K562 (cell line): ENCODE results near the gene SRGAP3. TPM values are rescaled to one million over a fixed set of nuclear protein-coding genes. Genes with fewer than 3 reads are reported as not detected.

Experiments used
- ATAC-seq: fragments of 200-7000 bp; cut with Tn5 transposase; 3 replicates; pipeline ENCODE4 v1.9.1; 2020; ENCODE audit warnings: moderate library complexity
- BruUV-seq: library from RNA; stranded (reverse); fragments of 400-500 nt; replicated peaks from 2 replicates; lab custom pipeline; 2021; lab: Mats Ljungman, UMichigan
- CTCF ChIA-PET: fragments of 300-600 bp; formaldehyde crosslinking; extraction: SDS; loops from one replicate; lab custom pipeline; 2021; ENCODE audit warnings: low intra/inter-chr PET ratio; lab: Yijun Ruan, JAX
- POLR2A ChIA-PET: fragments of 300-600, 350-650 bp; sonication (Branson Sonifier 250); formaldehyde crosslinking; extraction: SDS; loops from one replicate; lab custom pipeline; 2021; ENCODE audit warnings: antibody characterized with exemption, inconsistent platforms; lab: Yijun Ruan, JAX
- DNase-seq, 4 experiments: peaks; one replicate each; pipeline versions ENCODE4 v3.0.0 to v3.0.0-alpha.2; 2011 to 2018; ENCODE audit warnings: low spot score in 3 of 4, mixed read lengths in 3 of 4; ENCODE audit errors: extremely low read depth in 1 of 4
- FAIRE-seq: peaks from 2 replicates; lab custom pipeline; 2011; peaks lifted over from hg19 to GRCh38; lab: Jason Lieb, UNC
- H2AFZ ChIP-seq: 2 replicates; pipeline ENCODE4 v1.6.0; 2011; ENCODE audit warnings: low read depth, low read length, control low read depth, inconsistent platforms
- H3K27ac ChIP-seq: fragments of 200-600 bp; 3 replicates; pipeline ENCODE4 v1.8.0; 2011; ENCODE audit warnings: low read depth, mild to moderate bottlenecking, control low read depth, inconsistent platforms, low read length, moderate library complexity, mixed read lengths; ENCODE audit errors: extremely low read depth
- H3K27me3 ChIP-seq, 2 experiments: fragments of 300-600 bp in 1 of 2; 2 replicates in 1 of 2; 3 replicates in 1 of 2; pipeline versions ENCODE4 v1.6.0 to v1.8.0; 2011; ENCODE audit warnings: inconsistent platforms in 2 of 2, low read length in 2 of 2, mild to moderate bottlenecking in 1 of 2, mixed read lengths in 1 of 2, moderate library complexity in 1 of 2; ENCODE audit not compliant: control insufficient read depth in 2 of 2, insufficient read depth in 2 of 2
- H3K36me3 ChIP-seq: fragments of 300-600 bp; 3 replicates; pipeline ENCODE4 v1.8.0; 2011; ENCODE audit warnings: mild to moderate bottlenecking, low read length, inconsistent platforms; ENCODE audit not compliant: control insufficient read depth, insufficient read depth
- H3K4me1 ChIP-seq, 2 experiments: fragments of 200-600 bp in 1 of 2; replicated peaks in 1 of 2; 2 replicates in 1 of 2; 3 replicates in 1 of 2; pipeline versions ENCODE4 v1.5.1 to v1.8.0; 2011; ENCODE audit warnings: inconsistent platforms in 2 of 2, low read length in 2 of 2, mild to moderate bottlenecking in 1 of 2, mixed read lengths in 1 of 2, moderate library complexity in 1 of 2; ENCODE audit not compliant: control insufficient read depth in 2 of 2, insufficient read depth in 2 of 2
- H3K4me2 ChIP-seq: 2 replicates; pipeline ENCODE4 v1.6.1; 2011; ENCODE audit warnings: low read length, control low read depth, inconsistent platforms, mixed read lengths; ENCODE audit not compliant: insufficient read depth
- H3K4me3 ChIP-seq: fragments of 200-600 bp; sonication (generic), shearing (Covaris generic); 2 replicates; pipeline ENCODE4 v1.5.1; 2016; ENCODE audit warnings: control low read depth, inconsistent platforms
- H3K79me2 ChIP-seq: fragments of 200-600 bp; 3 replicates; pipeline ENCODE4 v1.8.0; 2011; ENCODE audit warnings: low read length, inconsistent platforms; ENCODE audit not compliant: control insufficient read depth, insufficient read depth
- H3K9ac ChIP-seq, 2 experiments: 2 replicates each; pipeline versions ENCODE4 v1.6.0 to v1.6.1; 2011; ENCODE audit warnings: low read depth in 2 of 2, low read length in 2 of 2, control low read depth in 1 of 2, inconsistent platforms in 1 of 2, mild to moderate bottlenecking in 1 of 2, mixed read lengths in 1 of 2; ENCODE audit not compliant: insufficient read depth in 1 of 2
- H3K9me1 ChIP-seq: one replicate; pipeline ENCODE4 v1.6.0; 2011; ENCODE audit warnings: inconsistent platforms, mild to moderate bottlenecking, low read length, moderate library complexity; ENCODE audit not compliant: control insufficient read depth, insufficient read depth
- H3K9me3 ChIP-seq: replicated peaks from 2 replicates; pipeline ENCODE4 v1.5.1; 2011; ENCODE audit warnings: low read depth, low read length, inconsistent platforms; ENCODE audit not compliant: control insufficient read depth, insufficient read depth
- H4K20me1 ChIP-seq: replicated peaks from 2 replicates; pipeline ENCODE4 v1.6.1; 2011; ENCODE audit warnings: low read length, inconsistent platforms, mixed read lengths; ENCODE audit not compliant: control insufficient read depth, insufficient read depth
- ETV5 ChIP-seq: sonication (generic); formaldehyde crosslinking; IDR thresholded peaks from 2 replicates; pipeline ENCODE4 v1.4.0; 2020; ENCODE audit warnings: low read depth, mild to moderate bottlenecking, missing genetic modification reagents
- GATA2 ChIP-seq: sonication (generic); formaldehyde crosslinking; IDR thresholded peaks from 2 replicates; pipeline ENCODE4 v1.4.0; 2020; ENCODE audit warnings: mild to moderate bottlenecking, missing genetic modification reagents
- PML ChIP-seq: IDR thresholded peaks from 2 replicates; pipeline ENCODE4 v1.6.1; 2012; ENCODE audit warnings: low read length, inconsistent platforms
- RUNX1 ChIP-seq: sonication (generic); IDR thresholded peaks from 2 replicates; pipeline ENCODE4 v1.6.1; 2016; ENCODE audit warnings: antibody characterized with exemption, low read depth
- ZBTB49 ChIP-seq: sonication (generic); formaldehyde crosslinking; IDR thresholded peaks from 2 replicates; pipeline ENCODE4 v1.8.0; 2022; ENCODE audit warnings: missing genetic modification reagents, mild to moderate bottlenecking, borderline replicate concordance
- WGBS: fragments of 100-300 bp; shearing (Covaris generic); methylation state at CpG from one replicate; pipeline ENCODE4 v1.1.6; 2016; ENCODE audit warnings: low coverage, mixed read lengths; ENCODE audit not compliant: insufficient coverage; ENCODE audit errors: missing lambda C conversion rate; 5-methylcytosine and 5-hydroxymethylcytosine counted together
- in situ Hi-C: fragments of 300-500 bp; cut with MboI; formaldehyde crosslinking; loops from 4 replicates; pipeline ENCODE4 v1.15.0; 2018; ENCODE audit warnings: inconsistent platforms, mixed read lengths
- intact Hi-C: fragments of 100-400 bp; cut with micrococcal nuclease; formaldehyde crosslinking; loops from 2 replicates; pipeline ENCODE4 v1.14.2; 2022
- polyA plus RNA-seq, 8 experiments: library from polyadenylated mRNA; depleted of rRNA in 4 of 8; stranded (reverse) in 5 of 8; unstranded in 3 of 8; fragments of >200 nt; fragmentation: Nextera tagmentation in 2 of 8; fragmentation: Illumina TruSeq in 1 of 8; extraction: Ambion mirVana in 2 of 8; extraction: Trizol in 1 of 8; gene quantifications; 2 replicates each; pipeline versions ENCODE4 v1.2.1 to v1.2.3, GENCODE V29; 2011 to 2014; ENCODE audit warnings: inconsistent platforms in 1 of 8, missing spikeins in 1 of 8
- total RNA-seq, 7 experiments: library from RNA; depleted of rRNA in 6 of 7; stranded (reverse); fragments of >200 nt in 6 of 7; fragmentation: Illumina TruSeq in 2 of 7; extraction: Trizol in 2 of 7; gene quantifications; 2 replicates each; pipeline versions ENCODE4 v1.2.1 to v1.2.3, GENCODE V29; 2011 to 2021; ENCODE audit warnings: low replicate concordance in 1 of 7

SRGAP3 gene
- total and polyA plus RNA-seq, 9 of the 15 experiments (the other 6 are each of a cell fraction or from before 2014, with no cell fraction given) = 0.11 to 0.85 (median 0.35) TPM; not detected in 2

DNA sequence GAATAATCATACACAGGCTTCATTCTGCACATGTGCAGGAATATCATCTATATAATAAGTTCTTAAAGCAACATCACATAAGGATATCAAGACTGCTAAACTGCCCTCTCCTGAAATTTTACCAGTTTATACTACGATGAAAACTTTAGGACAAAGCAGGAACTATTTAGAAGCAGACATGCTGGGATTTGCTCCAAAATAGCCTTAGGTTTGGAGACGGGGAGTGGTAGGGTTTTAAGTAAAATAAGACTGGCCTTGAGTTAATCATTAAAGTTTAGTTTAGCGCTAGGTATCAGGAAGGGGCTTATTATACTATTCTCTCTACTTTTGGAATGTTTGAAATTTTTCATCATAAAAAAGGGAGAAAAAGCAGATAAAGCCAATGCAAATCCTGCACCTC, 115.8 kb downstream of the SRGAP3 start:
- Histone ChIP-seq H3K4me1 (peaks cover 0 to 4% of the 10 kb centered on the region in 2 experiments; a peak in 1 of 5 replicates), H3K27ac (no peak overlapping the region), H3K27me3 (peaks cover 15 to 44% of the 10 kb centered on the region in 2 experiments; a peak in 4 of 5 replicates), H3K9me3 (no peaks in the 10 kb centered on the region), H3K4me2 (no peak overlapping the region), H3K9me1 (no peaks in the 10 kb centered on the region), H3K9ac (no peak overlapping the region), H3K36me3 (no peaks in the 10 kb centered on the region), H4K20me1 (no peaks in the 10 kb centered on the region), H3K4me3 (no peak overlapping the region), H2AFZ (no peak overlapping the region), H3K79me2 (no peaks in the 10 kb centered on the region)
- ATAC-seq (no peak), FAIRE-seq (no peak), DNase-seq (no peak)
- CTCF ChIA-PET = no interaction called here
- no peak for TF ChIP-seq ZBTB49 (CRISPR knock-in tag)
- no peak for TF ChIP-seq ETV5
- no peak for TF ChIP-seq PML
- TF ChIP-seq GATA2 (CRISPR knock-in tag) = no peak
- no peak for TF ChIP-seq RUNX1
- POLR2A ChIA-PET = no interaction called here
- no TSS peak for BruUV-seq
- in situ Hi-C loops = no loop called here
- 0% methylated on average over 3 of the region's 3 CpGs for WGBS
- intact Hi-C loops = no loop called here
